HUES48 (cell line): ENCODE results near the gene ACIN1.
"Not testable (repeated sequence)": the region's sequence is repeated elsewhere in the genome, so short reads cannot be mapped to it uniquely, and the experiment has no call there.

ENCODE experiments used
- H3K27ac ChIP-seq: one replicate; pipeline ENCODE4 v1.7.0; 2013; ENCODE audit warnings: low read depth, low read length, inconsistent platforms
- H3K27me3 ChIP-seq: 2 replicates; pipeline ENCODE4 v1.6.1; 2013; ENCODE audit warnings: mild to moderate bottlenecking, low read length; ENCODE audit not compliant: control insufficient read depth, insufficient read depth
- H3K36me3 ChIP-seq: 2 replicates; pipeline ENCODE4 v1.6.1; 2013; ENCODE audit warnings: low read length; ENCODE audit not compliant: control insufficient read depth, insufficient read depth
- H3K4me1 ChIP-seq: 2 replicates; pipeline ENCODE4 v1.6.1; 2013; ENCODE audit warnings: mild to moderate bottlenecking, low read length; ENCODE audit not compliant: control insufficient read depth, insufficient read depth
- H3K4me3 ChIP-seq: 2 replicates; pipeline ENCODE4 v1.5.1; 2013; ENCODE audit warnings: mild to moderate bottlenecking, low read depth, low read length
- H3K9ac ChIP-seq: 2 replicates; pipeline ENCODE4 v1.6.1; 2013; ENCODE audit warnings: mild to moderate bottlenecking, low read depth, low read length, moderate library complexity
- H3K9me3 ChIP-seq: 2 replicates; pipeline ENCODE4 v1.6.1; 2013; ENCODE audit warnings: low read length; ENCODE audit not compliant: control insufficient read depth, insufficient read depth

ACIN1 gene

GRCh38 chr14:23113431-23114119 lies 18.6 kb upstream of the ACIN1 start:
- Histone ChIP-seq H3K9ac (no peak overlapping the region), H3K4me3 (no peak overlapping the region), H3K36me3 (no peaks in the 10 kb centered on the region), H3K9me3 (no peaks in the 10 kb centered on the region), H3K27me3 (no peaks in the 10 kb centered on the region), H3K4me1 (peaks cover 6% of the 10 kb centered on the region; the same call in 1 of the 2 replicates), H3K27ac (no peak overlapping the region)

- Histone ChIP-seq H3K9me3 (no peaks in the 10 kb centered on the region), H3K4me3 (no peak overlapping the region), H3K27me3 (no peaks in the 10 kb centered on the region), H3K4me1 (peaks cover 6% of the 10 kb centered on the region; the same call in 1 of the 2 replicates), H3K27ac (no peak overlapping the region), H3K36me3 (no peaks in the 10 kb centered on the region), H3K9ac (no peak overlapping the region)
These were observed 17.6 kb upstream of the ACIN1 start for GRCh38 chr14:23112359-23113178.

GRCh38 chr14:23110579-23111365 lies 15.8 kb upstream of the ACIN1 start:
- no peaks in the 10 kb centered on the region for H3K36me3 ChIP-seq
- H3K27ac ChIP-seq = no peak overlapping the region
- H3K4me3 ChIP-seq = no peak overlapping the region
- H3K9ac ChIP-seq = no peak overlapping the region
- H3K27me3 ChIP-seq = no peaks in the 10 kb centered on the region
- H3K4me1 ChIP-seq = peaks cover 13% of the 10 kb centered on the region
- no peaks in the 10 kb centered on the region for H3K9me3 ChIP-seq

GRCh38 chr14:23109769-23110168 lies 14.8 kb upstream of the ACIN1 start:
- H3K36me3 ChIP-seq = no peaks in the 10 kb centered on the region

GRCh38 chr14:23108169-23108568 lies 13.2 kb upstream of the ACIN1 start:
- not testable (repeated sequence) for H3K36me3 ChIP-seq, H3K27me3 ChIP-seq, H3K27ac ChIP-seq, H3K9ac ChIP-seq, H3K4me3 ChIP-seq, H3K9me3 ChIP-seq
- peaks cover 24% of the 10 kb centered on the region for H3K4me1 ChIP-seq

More at GRCh38 chr14:23109769-23110168, 14.8 kb upstream of the ACIN1 start:
- Histone ChIP-seq H3K27ac (no peak overlapping the region), H3K4me3 (no peak overlapping the region), H3K9me3 (no peaks in the 10 kb centered on the region), H3K4me1 (peaks cover 21% of the 10 kb centered on the region), H3K9ac (no peak overlapping the region), H3K27me3 (no peaks in the 10 kb centered on the region)

- H3K36me3 ChIP-seq, H3K9me3 ChIP-seq, H3K27me3 ChIP-seq, H3K27ac ChIP-seq, H3K9ac ChIP-seq, H3K4me3 ChIP-seq: not testable (repeated sequence)
- peaks cover 21% of the 10 kb centered on the region for H3K4me1 ChIP-seq
These were observed 12.7 kb upstream of the ACIN1 start for GRCh38 chr14:23107620-23108019.

GRCh38 chr14:23106747-23107045 lies 11.8 kb upstream of the ACIN1 start:
- H3K9ac ChIP-seq = no peak overlapping the region
- no peaks in the 10 kb centered on the region for H3K9me3 ChIP-seq
- no peaks in the 10 kb centered on the region for H3K27me3 ChIP-seq
- H3K27ac ChIP-seq = peak overlapping the region; percentile 58
- peaks cover 21% of the 10 kb centered on the region for H3K4me1 ChIP-seq
- no peak overlapping the region for H3K4me3 ChIP-seq
- no peaks in the 10 kb centered on the region for H3K36me3 ChIP-seq

GRCh38 chr14:23105348-23105824 lies 10.4 kb upstream of the ACIN1 start:
- H3K9ac ChIP-seq = no peak overlapping the region
- H3K9me3 ChIP-seq = no peaks in the 10 kb centered on the region
- no peak overlapping the region for H3K27ac ChIP-seq
- H3K4me3 ChIP-seq = no peak overlapping the region
- peaks cover 21% of the 10 kb centered on the region for H3K4me1 ChIP-seq
- H3K27me3 ChIP-seq = no peaks in the 10 kb centered on the region
- H3K36me3 ChIP-seq = no peaks in the 10 kb centered on the region

- Histone ChIP-seq H3K9ac (no peak within 1 kb of the TSS), H3K4me1 (peaks cover 21% of the 10 kb centered on the region), H3K4me3 (no peak within 1 kb of the TSS)
These were observed 9.8 kb upstream of the ACIN1 start, which contains the start of gene CIROP for GRCh38 chr14:23104591-23105347. Gene CIROP (minus strand): TSS chr14:23104989. CDS start chr14:23104920, 69 bp downstream.

GRCh38 chr14:23104070-23104590 lies 9.2 kb upstream of the ACIN1 start:
- H3K27ac ChIP-seq = no peak overlapping the region
- no peaks in the 10 kb centered on the region for H3K27me3 ChIP-seq
- H3K36me3 ChIP-seq = peaks cover 2% of the 10 kb centered on the region
- no peaks in the 10 kb centered on the region for H3K9me3 ChIP-seq
- peaks cover 21% of the 10 kb centered on the region for H3K4me1 ChIP-seq
- H3K9ac ChIP-seq = no peak overlapping the region
- no peak overlapping the region for H3K4me3 ChIP-seq

More at GRCh38 chr14:23104591-23105347, 9.8 kb upstream of the ACIN1 start, which contains the start of gene CIROP:
- Histone ChIP-seq H3K9me3 (no peaks in the 10 kb centered on the region), H3K36me3 (no peaks in the 10 kb centered on the region), H3K27ac (peak within 1 kb of the TSS; percentile 7), H3K27me3 (no peaks in the 10 kb centered on the region)
